ENCODE data around the gene MYO1H. TPM values are rescaled to one million over a fixed set of nuclear protein-coding genes. Genes with fewer than 3 reads are reported as not detected.

The MYO1H gene
- total and polyA plus RNA-seq, 4 donors = 0.06 to 0.15 (median 0.09) TPM; not detected in 1

GRCh38 chr12:109458771-109459208 is 111.1 kb downstream of the MYO1H start:
- Histone ChIP-seq H3K36me3 (ENCODE audit: control insufficient read depth in 4 of 4, insufficient read depth in 4 of 4, low read length in 4 of 4) (peaks cover 26 to 41% (median 29%) of the 10 kb centered on the region in 4 donors), H3K27me3 (ENCODE audit: control insufficient read depth in 3 of 3, insufficient read depth in 3 of 3, low read length in 2 of 3) (no peaks in the 10 kb centered on the region), H3K4me3 (no peak overlapping the region), H3K9me3 (ENCODE audit: control insufficient read depth in 4 of 4, insufficient read depth in 3 of 4, low read length in 3 of 4) (no peaks in the 10 kb centered on the region), H3K9ac (ENCODE audit: insufficient read depth in 1 of 2, low read length in 2 of 2) (no peak overlapping the region), H3K4me1 (ENCODE audit: control insufficient read depth in 5 of 5, insufficient read depth in 5 of 5, low read length in 5 of 5) (peaks cover 20 to 41% (median 34%) of the 10 kb centered on the region in 5 donors), H3K27ac (ENCODE audit: low read depth in 1 of 2, low read length in 1 of 2) (peak overlapping the region in 1 of 2 donors; percentile 81)
- peak in 1 of 3 donors; percentile 18 for DNase-seq
- no peak for ATAC-seq (ENCODE audit: insufficient read depth, low FRiP score)
- TF ChIP-seq CTCF (IDR thresholded peaks at IDR 0.05; ENCODE audit: control extremely low read depth, extremely low read depth) = no peak
- WGBS, 2 donors = 64 to 73% methylated on average over 6 of the region's 6 CpGs

GRCh38 chr12:109459247-109459646 is 111.5 kb downstream of the MYO1H start:
- no peak for TF ChIP-seq CTCF (IDR thresholded peaks at IDR 0.05; ENCODE audit: control extremely low read depth, extremely low read depth)
- H3K4me1 ChIP-seq (ENCODE audit: control insufficient read depth in 5 of 5, insufficient read depth in 5 of 5, low read length in 5 of 5) = peaks cover 25 to 46% (median 37%) of the 10 kb centered on the region in 5 donors
- ATAC-seq (ENCODE audit: insufficient read depth, low FRiP score) (no peak), DNase-seq (no peak)
- H3K27ac ChIP-seq (ENCODE audit: low read depth in 1 of 2, low read length in 1 of 2) = peak overlapping the region in 1 of 2 donors; percentile 62
- no peak overlapping the region for H3K4me3 ChIP-seq
- no peak overlapping the region for H3K9ac ChIP-seq (ENCODE audit: insufficient read depth in 1 of 2, low read length in 2 of 2)
- 72% methylated on average over 6 of the region's 6 CpGs for WGBS, 2 donors
- no peaks in the 10 kb centered on the region for H3K27me3 ChIP-seq (ENCODE audit: control insufficient read depth in 3 of 3, insufficient read depth in 3 of 3, low read length in 2 of 3)
- H3K9me3 ChIP-seq (ENCODE audit: control insufficient read depth in 4 of 4, insufficient read depth in 3 of 4, low read length in 3 of 4) = no peaks in the 10 kb centered on the region
- H3K36me3 ChIP-seq (ENCODE audit: control insufficient read depth in 4 of 4, insufficient read depth in 4 of 4, low read length in 4 of 4) = peaks cover 23 to 37% (median 26%) of the 10 kb centered on the region in 4 donors

- TF ChIP-seq CTCF (IDR thresholded peaks at IDR 0.05; ENCODE audit: control extremely low read depth, extremely low read depth) = no peak
- H3K36me3 ChIP-seq (ENCODE audit: control insufficient read depth in 4 of 4, insufficient read depth in 4 of 4, low read length in 4 of 4) = peaks cover 17 to 31% (median 22%) of the 10 kb centered on the region in 4 donors
- H3K4me1 ChIP-seq (ENCODE audit: control insufficient read depth in 5 of 5, insufficient read depth in 5 of 5, low read length in 5 of 5) = peaks cover 30 to 54% (median 44%) of the 10 kb centered on the region in 5 donors
- WGBS, 2 donors = 81% methylated on average over 13 of the region's 13 CpGs
- DNase-seq = no peak
- H3K4me3 ChIP-seq = no peak overlapping the region
- no peaks in the 10 kb centered on the region for H3K27me3 ChIP-seq (ENCODE audit: control insufficient read depth in 3 of 3, insufficient read depth in 3 of 3, low read length in 2 of 3)
- ATAC-seq (ENCODE audit: insufficient read depth, low FRiP score) = peak; percentile 16
- H3K9ac ChIP-seq (ENCODE audit: insufficient read depth in 1 of 2, low read length in 2 of 2) = no peak overlapping the region
- peak overlapping the region; percentile 94 to 98 for H3K27ac ChIP-seq (ENCODE audit: low read depth in 1 of 2, low read length in 1 of 2)
- H3K9me3 ChIP-seq (ENCODE audit: control insufficient read depth in 4 of 4, insufficient read depth in 3 of 4, low read length in 3 of 4) = no peaks in the 10 kb centered on the region
Measured at GRCh38 chr12:109460538-109460937, 112.8 kb downstream of the MYO1H start.
